MCF 10A (cell line): ENCODE measurements around the gene ZDHHC12. TPM values are rescaled to one million over a fixed set of nuclear protein-coding genes. Genes with fewer than 3 reads are reported as not detected.
A peak's percentile ranks its signal among the peaks of the same experiment; 100 is the strongest.

ENCODE experiments used
- BruUV-seq: library from RNA; stranded (reverse); fragments of 400-500 nt; replicated peaks from 2 replicates; lab custom pipeline; 2021; lab: Mats Ljungman, UMichigan
- CTCF ChIA-PET: fragments of 300-600 bp; sonication (Branson Sonifier 250); formaldehyde crosslinking; extraction: SDS; loops from one replicate; lab custom pipeline; 2021; ENCODE audit warnings: antibody characterized with exemption, inconsistent platforms; lab: Yijun Ruan, JAX
- POLR2A ChIA-PET: fragments of 300-600, 350-650 bp; sonication (Branson Sonifier 250); formaldehyde crosslinking; extraction: SDS; loops from one replicate; lab custom pipeline; 2020; ENCODE audit warnings: antibody characterized with exemption, inconsistent platforms; lab: Yijun Ruan, JAX
- DNase-seq: peaks from one replicate; pipeline ENCODE4 v3.0.0-alpha.2; 2018; ENCODE audit not compliant: unreplicated experiment
- H3K27ac Mint-ChIP-seq: one replicate; pipeline ENCODE4 v1.8.0; 2022; ENCODE audit warnings: mild to moderate bottlenecking, low read depth, mixed read lengths; ENCODE audit not compliant: unreplicated experiment
- H3K27me3 Mint-ChIP-seq: one replicate; pipeline ENCODE4 v1.8.0; 2022; ENCODE audit warnings: mixed read lengths; ENCODE audit not compliant: insufficient read depth, unreplicated experiment
- H3K36me3 Mint-ChIP-seq: one replicate; pipeline ENCODE4 v1.8.0; 2022; ENCODE audit warnings: mild to moderate bottlenecking, moderate library complexity, mixed read lengths; ENCODE audit not compliant: insufficient read depth, unreplicated experiment
- H3K4me1 Mint-ChIP-seq: one replicate; pipeline ENCODE4 v1.8.0; 2022; ENCODE audit warnings: mixed read lengths; ENCODE audit not compliant: insufficient read depth, unreplicated experiment
- H3K4me3 Mint-ChIP-seq: one replicate; pipeline ENCODE4 v1.8.0; 2022; ENCODE audit warnings: mild to moderate bottlenecking, moderate library complexity, mixed read lengths; ENCODE audit not compliant: unreplicated experiment
- H3K9me3 Mint-ChIP-seq: one replicate; pipeline ENCODE4 v1.8.0; 2022; ENCODE audit warnings: mixed read lengths; ENCODE audit not compliant: unreplicated experiment
- CTCF ChIP-seq: fragments of 200-600 bp; IDR thresholded peaks from one replicate; pipeline ENCODE4 v1.8.0; 2022; ENCODE audit warnings: antibody characterized with exemption, mild to moderate bottlenecking; ENCODE audit not compliant: unreplicated experiment
- intact Hi-C: fragments of 100-400 bp; cut with micrococcal nuclease; formaldehyde crosslinking; loops from 2 replicates; pipeline ENCODE4 v1.14.1; 2022
- total RNA-seq: library from RNA; stranded (reverse); gene quantifications from 2 replicates; pipeline ENCODE4 v1.2.3, GENCODE V29; 2022

The ZDHHC12 gene
- total RNA-seq, 1 experiment from 2014 or later = 22.1 TPM

- TF ChIP-seq CTCF = no peak
- H3K9me3 Mint-ChIP-seq = no peaks in the 10 kb centered on the region
- intact Hi-C loops = no loop called here
- H3K36me3 Mint-ChIP-seq = no peaks in the 10 kb centered on the region
- no peak overlapping the region for H3K4me3 Mint-ChIP-seq
- ChIA-PET POLR2A (interaction anchor here (0.5 to 1.9 kb wide), 6 partner anchors 16 to 85 kb away, joined by 3 to 12 read pairs (median 5); partner anchors contain the start of gene ZER1), CTCF (interaction anchor here (0.9 kb wide), 1 partner anchor 52 kb away, joined by 4 read pairs; no protein-coding TSS in a partner anchor)
- H3K27ac Mint-ChIP-seq = peak overlapping the region; percentile 86
- no peaks in the 10 kb centered on the region for H3K27me3 Mint-ChIP-seq
- peaks cover 35% of the 10 kb centered on the region for H3K4me1 Mint-ChIP-seq
- no TSS peak for BruUV-seq
- no peak for DNase-seq
These were observed 3.9 kb downstream of the ZDHHC12 start for GRCh38 chr9:128719919-128720605.

- DNase-seq = no peak
- Mint-ChIP-seq H3K27ac (no peak overlapping the region), H3K4me1 (peaks cover 24% of the 10 kb centered on the region), H3K36me3 (no peaks in the 10 kb centered on the region), H3K9me3 (no peaks in the 10 kb centered on the region), H3K27me3 (no peaks in the 10 kb centered on the region), H3K4me3 (no peak overlapping the region)
- BruUV-seq = no TSS peak
- CTCF ChIA-PET = interaction anchor here (0.6 kb wide), 1 partner anchor 15 kb away, joined by 4 read pairs; no protein-coding TSS in a partner anchor
- POLR2A ChIA-PET = interaction anchor here (1.8 to 1.9 kb wide), 2 partner anchors 34 to 83 kb away, joined by 12 read pairs; no protein-coding TSS in a partner anchor
- intact Hi-C loops = no loop called here
- no peak for TF ChIP-seq CTCF
These were observed 5.5 kb downstream of the ZDHHC12 start for GRCh38 chr9:128718475-128718874.

- H3K4me3 Mint-ChIP-seq = no peak overlapping the region
- no TSS peak for BruUV-seq
- no peaks in the 10 kb centered on the region for H3K36me3 Mint-ChIP-seq
- H3K9me3 Mint-ChIP-seq = no peaks in the 10 kb centered on the region
- no peak for TF ChIP-seq CTCF
- ChIA-PET CTCF (no interaction called here), POLR2A (interaction anchor here (1.4 to 1.8 kb wide), 2 partner anchors 27 to 83 kb away, joined by 7 to 12 read pairs; no protein-coding TSS in a partner anchor)
- peaks cover 20% of the 10 kb centered on the region for H3K4me1 Mint-ChIP-seq
- H3K27me3 Mint-ChIP-seq = no peaks in the 10 kb centered on the region
- intact Hi-C loops = no loop called here
- DNase-seq = no peak
- no peak overlapping the region for H3K27ac Mint-ChIP-seq
These were observed 5.9 kb downstream of the ZDHHC12 start for GRCh38 chr9:128718047-128718446.

GRCh38 chr9:128716581-128717254, 7.2 kb downstream of the ZDHHC12 start:
- H3K4me1 Mint-ChIP-seq = peaks cover 9% of the 10 kb centered on the region
- no peak for TF ChIP-seq CTCF
- H3K27ac Mint-ChIP-seq = no peak overlapping the region
- H3K4me3 Mint-ChIP-seq = no peak overlapping the region
- no peaks in the 10 kb centered on the region for H3K36me3 Mint-ChIP-seq
- no peaks in the 10 kb centered on the region for H3K9me3 Mint-ChIP-seq
- POLR2A ChIA-PET = interaction anchor here (0.6 to 1.4 kb wide), 2 partner anchors 26 to 164 kb away, joined by 3 to 7 read pairs; no protein-coding TSS in a partner anchor
- CTCF ChIA-PET = interaction anchor here (0.6 to 1.2 kb wide), 3 partner anchors 16 to 395 kb away, joined by 3 to 6 read pairs (median 3); no protein-coding TSS in a partner anchor
- intact Hi-C loops = no loop called here
- no peaks in the 10 kb centered on the region for H3K27me3 Mint-ChIP-seq
- DNase-seq = no peak
- BruUV-seq = no TSS peak
